CD14-positive monocyte (primary cell): ENCODE data around the gene TTYH1. TPM values are rescaled to one million over a fixed set of nuclear protein-coding genes. Genes with fewer than 3 reads are reported as not detected.
A peak's percentile ranks its signal among the peaks of the same experiment; 100 is the strongest.

Source experiments
- DNase-seq, 3 donors: peaks; one replicate each; pipeline ENCODE4 v3.0.0-alpha.2; 2011 to 2022
- H2AFZ ChIP-seq: 2 replicates; pipeline ENCODE4 v1.6.0; 2012; ENCODE audit warnings: mild to moderate bottlenecking, low read depth, low read length, inconsistent platforms; ENCODE audit not compliant: insufficient read depth, poor library complexity, severe bottlenecking
- H3K27ac ChIP-seq, 2 donors: 1 replicate in 1 of 2; 2 replicates in 1 of 2; pipeline ENCODE4 v1.5.1; 2012 to 2013; ENCODE audit warnings: low read length in 2 of 2, control low read depth in 1 of 2, inconsistent platforms in 1 of 2, low read depth in 1 of 2, mild to moderate bottlenecking in 1 of 2
- H3K27me3 ChIP-seq, 2 donors: one replicate each; pipeline versions ENCODE4 v1.6.0 to v1.6.1; 2011 to 2013; ENCODE audit warnings: low read length in 2 of 2; ENCODE audit not compliant: control insufficient read depth in 2 of 2, insufficient read depth in 2 of 2
- H3K36me3 ChIP-seq, 2 donors: replicated peaks in 1 of 2; 1 replicate in 1 of 2; 2 replicates in 1 of 2; pipeline versions ENCODE4 v1.5.1 to v1.6.1; 2012 to 2013; ENCODE audit warnings: low read length in 2 of 2, control low read depth in 1 of 2, inconsistent platforms in 1 of 2, mild to moderate bottlenecking in 1 of 2; ENCODE audit not compliant: insufficient read depth in 2 of 2, control insufficient read depth in 1 of 2
- H3K4me1 ChIP-seq, 2 donors: 1 replicate in 1 of 2; 2 replicates in 1 of 2; pipeline versions ENCODE4 v1.5.1 to v1.6.1; 2012 to 2013; ENCODE audit warnings: low read length in 2 of 2, control low read depth in 1 of 2, inconsistent platforms in 1 of 2, mild to moderate bottlenecking in 1 of 2, moderate library complexity in 1 of 2; ENCODE audit not compliant: insufficient read depth in 2 of 2, control insufficient read depth in 1 of 2
- H3K4me2 ChIP-seq: replicated peaks from 2 replicates; pipeline ENCODE3; 2012; ENCODE audit warnings: low read length, moderate library complexity, mild to moderate bottlenecking; ENCODE audit not compliant: poor library complexity, severe bottlenecking; ENCODE audit errors: extremely low read depth
- H3K4me3 ChIP-seq, 3 experiments: fragments of 200-600 bp in 1 of 3; sonication (generic) in 1 of 3; replicated peaks in 1 of 3; 1 replicate in 2 of 3; 2 replicates in 1 of 3; pipeline ENCODE4 v1.5.1; 2011 to 2013; ENCODE audit warnings: low read length in 3 of 3, mild to moderate bottlenecking in 3 of 3, control low read depth in 2 of 3, low read depth in 2 of 3, inconsistent platforms in 1 of 3, moderate library complexity in 1 of 3
- H3K79me2 ChIP-seq: 2 replicates; pipeline ENCODE4 v1.6.0; 2012; ENCODE audit warnings: mild to moderate bottlenecking, control low read depth, inconsistent platforms, low read length, moderate library complexity; ENCODE audit not compliant: insufficient read depth
- H3K9ac ChIP-seq: 2 replicates; pipeline ENCODE4 v1.6.0; 2017; ENCODE audit warnings: low read length, mild to moderate bottlenecking; ENCODE audit not compliant: insufficient read depth, poor library complexity, severe bottlenecking
- H3K9me3 ChIP-seq, 2 donors: replicated peaks in 1 of 2; 1 replicate in 1 of 2; 2 replicates in 1 of 2; pipeline versions ENCODE4 v1.5.1 to v1.6.1; 2012 to 2013; ENCODE audit warnings: low read length in 2 of 2, control low read depth in 1 of 2; ENCODE audit not compliant: control insufficient read depth in 1 of 2, insufficient read depth in 1 of 2
- H4K20me1 ChIP-seq: 2 replicates; pipeline ENCODE4 v1.6.0; 2012; ENCODE audit warnings: mild to moderate bottlenecking, low read length, control low read depth, moderate library complexity; ENCODE audit not compliant: insufficient read depth
- H3K27ac Mint-ChIP-seq, 7 donors: one replicate each; pipeline ENCODE4 v1.8.0; 2020; ENCODE audit warnings: mild to moderate bottlenecking in 7 of 7, mixed read lengths in 7 of 7, moderate library complexity in 6 of 7, inconsistent platforms in 2 of 7
- H3K27me3 Mint-ChIP-seq, 3 donors: one replicate each; pipeline ENCODE4 v1.8.0; 2021 to 2022; ENCODE audit warnings: low read depth in 3 of 3, mild to moderate bottlenecking in 3 of 3, mixed read lengths in 3 of 3, moderate library complexity in 3 of 3, inconsistent platforms in 1 of 3
- H3K36me3 Mint-ChIP-seq, 2 donors: one replicate each; pipeline ENCODE4 v1.8.0; 2020; ENCODE audit warnings: mixed read lengths in 2 of 2, inconsistent platforms in 1 of 2, mild to moderate bottlenecking in 1 of 2
- H3K4me1 Mint-ChIP-seq: one replicate; pipeline ENCODE4 v1.8.0; 2020; ENCODE audit warnings: mild to moderate bottlenecking, mixed read lengths
- H3K4me3 Mint-ChIP-seq, 2 donors: one replicate each; pipeline ENCODE4 v1.8.0; 2020; ENCODE audit warnings: mild to moderate bottlenecking in 2 of 2, mixed read lengths in 2 of 2, moderate library complexity in 1 of 2
- H3K9me3 Mint-ChIP-seq, 7 donors: one replicate each; pipeline ENCODE4 v1.8.0; 2020 to 2022; ENCODE audit warnings: mixed read lengths in 7 of 7, mild to moderate bottlenecking in 6 of 7, moderate library complexity in 6 of 7, inconsistent platforms in 2 of 7
- CTCF ChIP-seq: fragments of 200-600 bp; IDR thresholded peaks from one replicate; pipeline ENCODE4 v1.8.0; 2022; ENCODE audit warnings: antibody characterized with exemption, mild to moderate bottlenecking
- WGBS: methylation state at CpG from one replicate; pipeline ENCODE4 v1.1.5; 2013; ENCODE audit warnings: missing lambda C conversion rate; ENCODE audit not compliant: insufficient coverage; 5-methylcytosine and 5-hydroxymethylcytosine counted together
- intact Hi-C, 2 donors: fragments of 100-400 bp; cut with micrococcal nuclease; formaldehyde crosslinking; loops; one replicate each; pipeline versions ENCODE4 v1.15.0 to v1.15.1; 2023
- polyA plus RNA-seq, 3 donors: library from polyadenylated mRNA; depleted of rRNA in 1 of 3; unstranded in 2 of 3; stranded (reverse) in 1 of 3; fragments of 300-500 nt in 2 of 3; fragments of >200 nt in 1 of 3; fragmentation: Illumina TruSeq in 2 of 3; gene quantifications; 1 replicate in 2 of 3; 2 replicates in 1 of 3; pipeline ENCODE4 v1.2.3, GENCODE V29; 2012 to 2021

TTYH1 gene
- polyA plus RNA-seq, 3 donors: not detected

DNA sequence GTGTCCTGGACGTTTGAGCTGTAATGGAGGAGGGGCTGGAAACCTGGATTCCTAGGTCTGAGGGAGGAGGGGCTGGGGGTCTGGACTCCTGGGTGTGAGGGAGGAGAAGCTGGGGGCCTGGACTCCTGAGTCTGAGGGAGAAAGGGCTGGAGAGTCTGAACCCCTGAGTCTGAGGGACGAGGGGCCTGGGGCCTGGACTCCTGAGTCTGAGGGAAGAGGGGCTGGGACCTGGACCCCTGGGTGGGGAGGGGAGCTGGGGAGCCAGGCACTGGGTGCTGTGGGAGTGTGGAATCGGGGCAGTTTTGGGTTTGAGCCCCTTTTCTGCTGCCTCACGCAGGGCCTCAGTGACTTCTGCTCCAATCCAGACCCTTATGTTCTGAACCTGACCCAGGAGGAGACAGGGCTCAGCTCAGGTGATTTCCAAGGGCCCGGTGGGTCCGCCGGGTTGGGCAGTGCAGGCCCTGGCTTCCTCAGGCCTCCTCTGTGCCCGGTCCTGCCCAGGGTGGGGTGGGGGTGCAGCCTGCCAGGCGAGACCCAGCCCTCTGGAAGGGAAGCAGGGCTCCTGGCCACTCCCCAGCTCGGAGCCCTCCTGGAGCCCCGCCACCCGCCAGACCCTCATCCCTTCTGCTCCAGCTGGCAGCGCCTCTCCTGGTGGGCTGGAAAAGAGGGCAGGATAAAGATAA lies 14.4 kb downstream of the TTYH1 start:
- H3K27ac Mint-ChIP-seq: peak overlapping the region in 1 of 7 donors; percentile 49
- no peaks in the 10 kb centered on the region for H3K9me3 ChIP-seq
- H3K27ac ChIP-seq: no peak overlapping the region
- peaks cover 42 to 71% (median 68%) of the 10 kb centered on the region in 3 donors for H3K27me3 Mint-ChIP-seq
- H3K36me3 Mint-ChIP-seq: no peaks in the 10 kb centered on the region
- no peak overlapping the region for H3K4me2 ChIP-seq
- TF ChIP-seq CTCF: no peak
- H3K4me1 ChIP-seq: peaks cover 3 to 10% of the 10 kb centered on the region in 2 donors
- peaks cover 4% of the 10 kb centered on the region for H3K4me1 Mint-ChIP-seq
- H3K9ac ChIP-seq: no peak overlapping the region
- no peak overlapping the region for H3K4me3 ChIP-seq
- 58% methylated on average over 5 of the region's 13 CpGs for WGBS
- peaks cover 12% of the 10 kb centered on the region for H4K20me1 ChIP-seq
- intact Hi-C loops: no loop called here
- H3K36me3 ChIP-seq: no peaks in the 10 kb centered on the region
- H3K27me3 ChIP-seq: peaks cover 2 to 48% of the 10 kb centered on the region in 2 donors
- no peak for DNase-seq
- peak overlapping the region in 1 of 2 donors; percentile 57 for H3K4me3 Mint-ChIP-seq
- peaks cover 0 to 4% (median 0%) of the 10 kb centered on the region in 7 donors for H3K9me3 Mint-ChIP-seq
- no peak overlapping the region for H2AFZ ChIP-seq
- H3K79me2 ChIP-seq: no peaks in the 10 kb centered on the region

- Histone ChIP-seq H3K36me3 (no peaks in the 10 kb centered on the region), H4K20me1 (peaks cover 12% of the 10 kb centered on the region), H3K4me2 (peak overlapping the region; percentile 74), H3K4me1 (peaks cover 3 to 16% of the 10 kb centered on the region in 2 donors), H3K27me3 (peaks cover 2 to 48% of the 10 kb centered on the region in 2 donors), H3K27ac (no peak overlapping the region), H3K9me3 (no peaks in the 10 kb centered on the region), H2AFZ (no peak overlapping the region), H3K79me2 (no peaks in the 10 kb centered on the region), H3K9ac (no peak overlapping the region), H3K4me3 (peak overlapping the region in 1 of 3 experiments; percentile 58)
- Mint-ChIP-seq H3K4me3 (peak overlapping the region; percentile 51 to 81), H3K27ac (peak overlapping the region in 1 of 7 donors; percentile 78), H3K27me3 (peaks cover 42 to 73% (median 62%) of the 10 kb centered on the region in 3 donors), H3K4me1 (peaks cover 7% of the 10 kb centered on the region), H3K9me3 (peaks cover 0 to 4% (median 0%) of the 10 kb centered on the region in 7 donors), H3K36me3 (no peaks in the 10 kb centered on the region)
- TF ChIP-seq CTCF: no peak
- no peak for DNase-seq
- 7% methylated on average over 28 of the region's 43 CpGs for WGBS
- intact Hi-C loops: no loop called here
Measured at GRCh38 chr19:54430306-54431254, 15.3 kb downstream of the TTYH1 start.
